Ascending aorta (tissue), 2 donors: ENCODE measurements around the gene EMILIN1. TPM values are rescaled to one million over a fixed set of nuclear protein-coding genes. Genes with fewer than 3 reads are reported as not detected.

ENCODE experiments used
- DNase-seq, 2 donors: peaks; one replicate each; pipeline ENCODE4 v3.0.0-alpha.2; 2019; ENCODE audit warnings: low spot score in 2 of 2
- H3K27ac ChIP-seq, 2 donors: fragments of 200-600 bp; sonication (generic); one replicate each; pipeline ENCODE4 v1.5.1; 2016 to 2017; ENCODE audit warnings: mild to moderate bottlenecking in 1 of 2
- H3K27me3 ChIP-seq: fragments of 200-600 bp; sonication (generic); one replicate; pipeline ENCODE4 v1.5.1; 2017
- H3K36me3 ChIP-seq, 2 donors: fragments of 200-600 bp; sonication (generic); one replicate each; pipeline ENCODE4 v1.5.1; 2016
- H3K4me1 ChIP-seq, 2 donors: fragments of 200-600 bp; sonication (generic); one replicate each; pipeline ENCODE4 v1.5.1; 2016 to 2017; ENCODE audit warnings: mild to moderate bottlenecking in 1 of 2
- H3K4me3 ChIP-seq, 2 donors: fragments of 200-600 bp; sonication (generic); one replicate each; pipeline ENCODE4 v1.5.1; 2016 to 2017; ENCODE audit warnings: mild to moderate bottlenecking in 1 of 2
- H3K9me3 ChIP-seq, 2 donors: fragments of 200-600 bp; sonication (generic); one replicate each; pipeline ENCODE4 v1.5.1; 2016
- CTCF ChIP-seq, 3 experiments: fragments of 200-600 bp in 2 of 3; fragments of 450-650 bp in 1 of 3; sonication (generic) in 2 of 3; IDR thresholded peaks; one replicate each; pipeline ENCODE4 v1.5.1; 2016 to 2019; ENCODE audit warnings: antibody characterized with exemption in 3 of 3, mild to moderate bottlenecking in 1 of 3, moderate library complexity in 1 of 3
- intact Hi-C: fragments of 100-400 bp; cut with DNase I; formaldehyde crosslinking; loops from one replicate; pipeline ENCODE4 v1.15.1; 2023
- total RNA-seq: library from RNA; depleted of rRNA; stranded (reverse); fragments of >200 nt; gene quantifications from one replicate; pipeline ENCODE4 v1.1.0, GENCODE V29; 2016

EMILIN1 gene
- total RNA-seq, result 301 TPM

- TF ChIP-seq CTCF (IDR thresholded peaks at IDR 0.05), result no peak
- intact Hi-C loops, result loop anchor here (2.0 to 10.0 kb wide), 2 partner anchors 28 to 314 kb away; partner anchors contain the start of genes AGBL5 and SLC35F6
- H3K4me1 ChIP-seq, result peaks cover 14 to 41% of the 10 kb centered on the region in 2 donors
Measured at GRCh38 chr2:27078267-27079194, at the start of gene EMILIN1. TSS of gene EMILIN1 (plus strand) at chr2:27078615. CDS start at chr2:27079066, 451 bp downstream.

GRCh38 chr2:27029051-27029450 is 49.4 kb upstream of the EMILIN1 start:
- H3K27me3 ChIP-seq, result no peaks in the 10 kb centered on the region
- H3K36me3 ChIP-seq, result peaks cover 4 to 35% of the 10 kb centered on the region in 2 donors
- H3K4me3 ChIP-seq, result no peak overlapping the region
- no peaks in the 10 kb centered on the region for H3K9me3 ChIP-seq
- H3K27ac ChIP-seq, result no peak overlapping the region
- H3K4me1 ChIP-seq, result peaks cover 2 to 9% of the 10 kb centered on the region in 2 donors
- intact Hi-C loops, result no loop called here
- no peak for TF ChIP-seq CTCF (IDR thresholded peaks at IDR 0.05)
- no peak for DNase-seq

More at GRCh38 chr2:27078267-27079194, at the start of gene EMILIN1:
- Histone ChIP-seq H3K27me3 (no peaks in the 10 kb centered on the region), H3K36me3 (peaks cover 11 to 18% of the 10 kb centered on the region in 2 donors), H3K27ac (peak within 1 kb of the TSS; percentile 93 to 97), H3K9me3 (no peaks in the 10 kb centered on the region), H3K4me3 (peak within 1 kb of the TSS; percentile 61 to 87)
- DNase-seq, result peak; percentile 79 to 95

GRCh38 chr2:27032495-27033252 is 45.7 kb upstream of the EMILIN1 start, which contains the start of gene TMEM214:
TSS of gene TMEM214 (plus strand) at chr2:27032965. CDS start at chr2:27033016, 51 bp downstream.
- Histone ChIP-seq H3K27ac (peak within 1 kb of the TSS; percentile 78 to 91), H3K4me3 (peak within 1 kb of the TSS; percentile 59 to 92), H3K9me3 (no peaks in the 10 kb centered on the region), H3K4me1 (peaks cover 5 to 18% of the 10 kb centered on the region in 2 donors), H3K27me3 (no peaks in the 10 kb centered on the region), H3K36me3 (peaks cover 22 to 30% of the 10 kb centered on the region in 2 donors)
- peak in 1 of 3 experiments; percentile 8 for TF ChIP-seq CTCF (IDR thresholded peaks at IDR 0.05)
- peak; percentile 49 to 94 for DNase-seq
- intact Hi-C loops, result loop anchor here (1.0 to 5.0 kb wide), 5 partner anchors 18 to 100 kb away; partner anchors contain the start of genes KHK, MAPRE3, OST4 and PREB

GRCh38 chr2:27033253-27033852 is 45.1 kb upstream of the EMILIN1 start:
- Histone ChIP-seq H3K27me3 (no peaks in the 10 kb centered on the region), H3K9me3 (no peaks in the 10 kb centered on the region), H3K4me1 (peaks cover 5 to 18% of the 10 kb centered on the region in 2 donors), H3K4me3 (peak overlapping the region; percentile 59 to 92), H3K27ac (peak overlapping the region; percentile 78 to 91), H3K36me3 (peaks cover 29 to 37% of the 10 kb centered on the region in 2 donors)
- intact Hi-C loops, result loop anchor here (1.0 to 5.0 kb wide), 4 partner anchors 17 to 99 kb away; partner anchors contain the start of genes MAPRE3, OST4 and PREB
- DNase-seq, result no peak
- no peak for TF ChIP-seq CTCF (IDR thresholded peaks at IDR 0.05)

- DNase-seq, result no peak
- Histone ChIP-seq H3K27me3 (no peaks in the 10 kb centered on the region), H3K27ac (no peak overlapping the region), H3K9me3 (no peaks in the 10 kb centered on the region), H3K36me3 (peaks cover 59 to 65% of the 10 kb centered on the region in 2 donors), H3K4me3 (no peak overlapping the region), H3K4me1 (peaks cover 5 to 17% of the 10 kb centered on the region in 2 donors)
- TF ChIP-seq CTCF (IDR thresholded peaks at IDR 0.05), result no peak
- intact Hi-C loops, result no loop called here
Measured at GRCh38 chr2:27038012-27038411, 40.4 kb upstream of the EMILIN1 start.
